ENCODE measurements around the gene CTU2. TPM values are rescaled to one million over a fixed set of nuclear protein-coding genes. Genes with fewer than 3 reads are reported as not detected.

CTU2 gene
- total RNA-seq, 1 experiment from 2014 or later, result 10.3 TPM

- no peak overlapping the region for H3K4me3 ChIP-seq
- H3K36me3 ChIP-seq, result peaks cover 9% of the 10 kb centered on the region; the same call in 1 of the 2 replicates
Observed at GRCh38 chr16:88721815-88722755, 15.8 kb downstream of the CTU2 start.

DNA sequence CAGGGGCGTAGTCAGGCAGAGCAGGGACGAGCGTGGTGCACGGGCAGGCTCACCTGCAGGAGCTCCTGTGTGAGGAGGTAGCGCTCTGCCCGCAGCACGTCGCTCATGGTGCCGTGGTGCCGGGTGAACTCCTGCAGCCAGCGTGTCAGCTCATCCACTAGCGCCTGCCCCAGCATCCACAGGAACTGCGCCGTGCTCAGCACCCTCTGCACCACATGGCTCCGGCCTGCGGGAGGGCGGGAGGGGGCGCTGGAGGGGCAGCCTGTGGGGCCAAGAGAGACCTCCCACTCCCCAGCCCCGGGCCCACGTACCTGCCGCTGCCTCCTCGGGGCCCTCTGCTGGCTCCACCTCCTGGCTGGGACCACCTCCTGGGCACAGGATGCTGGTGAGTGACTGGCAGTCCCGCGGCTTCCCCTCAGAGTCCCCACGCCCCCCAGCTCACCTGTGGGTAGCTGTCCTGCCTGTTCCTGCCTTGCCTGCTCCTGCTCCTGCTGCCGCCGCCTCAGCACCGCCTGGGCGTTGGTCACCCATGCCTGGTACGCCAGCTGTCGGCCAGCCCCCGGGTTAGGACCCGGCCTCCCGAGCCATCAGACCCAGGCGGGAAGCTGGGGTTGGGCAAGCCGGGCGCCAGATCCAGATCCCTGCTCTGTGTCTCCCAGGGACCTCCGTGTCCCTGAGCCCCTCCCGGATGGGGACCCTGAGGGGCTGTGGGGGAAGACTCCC, 16.6 kb downstream of the CTU2 start:
- no peak overlapping the region for H3K4me3 ChIP-seq
- no peak overlapping the region for H3K27ac ChIP-seq
- H3K4me1 ChIP-seq, result no peaks in the 10 kb centered on the region
- no peak for DNase-seq
- H3K9me3 ChIP-seq (replicated peaks), result no peaks in the 10 kb centered on the region
- H3K27me3 ChIP-seq, result no peaks in the 10 kb centered on the region
- H3K36me3 ChIP-seq, result peaks cover 9% of the 10 kb centered on the region; the same call in 1 of the 2 replicates

More at GRCh38 chr16:88721815-88722755, 15.8 kb downstream of the CTU2 start:
- Histone ChIP-seq H3K4me1 (no peaks in the 10 kb centered on the region), H3K9me3 (replicated peaks) (no peaks in the 10 kb centered on the region), H3K27me3 (no peaks in the 10 kb centered on the region), H3K27ac (no peak overlapping the region)
- no peak for DNase-seq

DNA sequence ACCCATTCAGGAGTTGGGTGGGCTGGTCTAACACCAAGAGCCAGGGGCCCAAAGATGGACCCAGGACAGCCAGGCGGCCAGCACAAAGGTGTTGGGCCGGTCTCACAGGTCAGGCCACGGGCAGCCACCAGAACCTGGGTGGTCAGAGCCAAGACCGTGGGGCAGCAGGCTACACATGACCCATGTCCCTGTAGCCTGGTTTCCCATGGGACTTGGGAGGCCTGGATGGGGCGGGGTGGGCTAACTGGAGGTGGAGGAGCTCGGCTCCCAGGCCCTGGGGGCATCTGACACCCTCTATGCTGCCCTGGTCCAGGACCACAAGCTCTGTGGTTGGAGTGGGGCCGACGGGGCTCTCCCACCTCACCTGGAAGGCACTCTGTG, 17.2 kb downstream of the CTU2 start:
- Histone ChIP-seq H3K4me3 (no peak overlapping the region), H3K27me3 (no peaks in the 10 kb centered on the region), H3K9me3 (replicated peaks) (no peaks in the 10 kb centered on the region), H3K4me1 (no peaks in the 10 kb centered on the region), H3K27ac (no peak overlapping the region), H3K36me3 (peaks cover 7% of the 10 kb centered on the region; the same call in 1 of the 2 replicates)
- no peak for DNase-seq

GRCh38 chr16:88723911-88724310, 17.6 kb downstream of the CTU2 start:
- no peaks in the 10 kb centered on the region for H3K27me3 ChIP-seq
- H3K36me3 ChIP-seq, result peaks cover 7% of the 10 kb centered on the region; the same call in 1 of the 2 replicates
- no peak overlapping the region for H3K4me3 ChIP-seq
- DNase-seq, result no peak
- no peak overlapping the region for H3K27ac ChIP-seq
- H3K9me3 ChIP-seq (replicated peaks), result no peaks in the 10 kb centered on the region
- no peaks in the 10 kb centered on the region for H3K4me1 ChIP-seq

GRCh38 chr16:88724855-88725555, 18.7 kb downstream of the CTU2 start:
- Histone ChIP-seq H3K36me3 (peaks cover 1% of the 10 kb centered on the region; the same call in 1 of the 2 replicates), H3K27me3 (no peaks in the 10 kb centered on the region)
- no peak for DNase-seq

DNA sequence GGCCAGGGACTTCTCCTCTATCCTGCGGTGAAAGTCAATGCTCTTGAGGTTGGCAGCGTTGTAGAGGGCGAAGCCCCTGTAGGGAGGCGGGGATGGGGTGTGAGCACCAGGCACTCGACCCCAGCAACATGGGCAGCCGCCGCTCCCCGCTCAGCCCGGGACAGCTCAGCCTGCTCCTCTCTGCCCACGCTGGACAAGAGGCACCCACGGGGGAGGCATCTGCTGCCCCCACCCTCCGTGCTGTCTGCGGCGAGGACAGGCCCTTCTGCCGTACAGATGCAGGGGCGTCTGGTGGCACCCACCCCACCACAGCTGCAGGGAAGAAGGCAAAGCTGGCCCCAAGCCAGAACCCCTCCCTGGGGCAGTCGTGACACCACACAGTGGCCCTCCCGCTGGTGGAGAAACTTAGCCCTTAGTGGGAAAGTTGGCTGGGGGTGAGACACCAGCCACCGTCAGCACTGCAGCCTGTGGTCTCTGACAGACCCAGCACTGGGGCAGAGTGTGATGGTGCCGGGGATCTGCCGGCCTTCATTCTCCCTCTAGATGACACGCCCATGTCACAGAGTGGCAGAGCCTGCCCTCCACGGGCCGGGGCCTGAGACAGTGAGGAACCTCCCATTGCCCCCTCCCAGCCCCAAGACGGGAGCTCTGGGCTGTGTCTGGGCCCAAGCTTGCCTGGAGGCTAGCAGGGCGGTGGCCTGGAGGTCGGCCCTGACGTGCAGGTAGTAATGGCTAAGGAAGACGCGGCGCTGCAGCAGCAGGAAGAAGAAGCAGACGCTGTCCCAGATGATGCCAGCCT, 19.5 kb downstream of the CTU2 start:
- Histone ChIP-seq H3K9me3 (replicated peaks) (no peaks in the 10 kb centered on the region), H3K27me3 (no peaks in the 10 kb centered on the region), H3K36me3 (no peaks in the 10 kb centered on the region), H3K4me1 (peaks cover 3% of the 10 kb centered on the region), H3K27ac (no peak overlapping the region), H3K4me3 (no peak overlapping the region)
- no peak for DNase-seq

More at GRCh38 chr16:88724855-88725555, 18.7 kb downstream of the CTU2 start:
- H3K9me3 ChIP-seq (replicated peaks), result no peaks in the 10 kb centered on the region
- no peak overlapping the region for H3K27ac ChIP-seq
- H3K4me1 ChIP-seq, result no peaks in the 10 kb centered on the region
- H3K4me3 ChIP-seq, result no peak overlapping the region

GRCh38 chr16:88726408-88726749, 20.1 kb downstream of the CTU2 start:
- no peaks in the 10 kb centered on the region for H3K36me3 ChIP-seq
- H3K27me3 ChIP-seq, result no peaks in the 10 kb centered on the region
- no peak overlapping the region for H3K4me3 ChIP-seq
- H3K9me3 ChIP-seq (replicated peaks), result no peaks in the 10 kb centered on the region
- no peak for DNase-seq
- H3K4me1 ChIP-seq, result peaks cover 9% of the 10 kb centered on the region
- no peak overlapping the region for H3K27ac ChIP-seq

GRCh38 chr16:88726981-88727380, 20.7 kb downstream of the CTU2 start:
- DNase-seq, result no peak
- no peak overlapping the region for H3K4me3 ChIP-seq
- no peak overlapping the region for H3K27ac ChIP-seq
- no peaks in the 10 kb centered on the region for H3K27me3 ChIP-seq
- H3K9me3 ChIP-seq (replicated peaks), result no peaks in the 10 kb centered on the region
- no peaks in the 10 kb centered on the region for H3K36me3 ChIP-seq
- peaks cover 12% of the 10 kb centered on the region for H3K4me1 ChIP-seq

- Histone ChIP-seq H3K4me1 (peaks cover 12% of the 10 kb centered on the region), H3K27ac (no peak overlapping the region), H3K36me3 (no peaks in the 10 kb centered on the region), H3K27me3 (no peaks in the 10 kb centered on the region), H3K4me3 (no peak overlapping the region), H3K9me3 (replicated peaks) (no peaks in the 10 kb centered on the region)
- DNase-seq, result no peak
Observed at GRCh38 chr16:88727871-88728270, 21.6 kb downstream of the CTU2 start.

- Histone ChIP-seq H3K4me3 (peak overlapping the region; percentile 32), H3K36me3 (no peaks in the 10 kb centered on the region), H3K9me3 (replicated peaks) (no peaks in the 10 kb centered on the region), H3K27me3 (no peaks in the 10 kb centered on the region), H3K4me1 (peaks cover 12% of the 10 kb centered on the region), H3K27ac (peak overlapping the region; percentile 85)
- peak; percentile 88 to 94 for DNase-seq
Observed at GRCh38 chr16:88730632-88731607, 24.6 kb downstream of the CTU2 start.

DNA sequence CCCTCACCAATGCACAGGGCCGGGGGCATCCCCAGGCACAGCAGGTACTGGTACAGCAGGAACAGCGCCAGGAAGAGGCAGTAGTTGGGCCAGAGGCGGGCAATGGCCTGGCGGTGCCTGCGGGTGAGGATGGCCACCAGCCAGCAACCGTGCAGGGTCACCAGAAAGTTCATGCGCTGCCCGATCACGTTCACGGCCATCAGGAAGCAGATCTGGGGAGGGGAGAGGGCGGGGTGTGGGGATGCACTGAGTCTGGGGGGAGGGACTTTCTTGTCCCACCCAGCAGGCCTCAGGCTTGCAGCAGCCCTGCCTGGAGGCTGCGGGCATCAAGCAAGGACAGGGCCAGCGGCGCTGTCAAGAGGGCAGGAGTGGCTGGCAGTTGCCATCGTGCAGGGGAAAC, 25.4 kb downstream of the CTU2 start:
- no peaks in the 10 kb centered on the region for H3K9me3 ChIP-seq (replicated peaks)
- no peaks in the 10 kb centered on the region for H3K27me3 ChIP-seq
- peaks cover 12% of the 10 kb centered on the region for H3K4me1 ChIP-seq
- H3K27ac ChIP-seq, result peak overlapping the region; percentile 85
- DNase-seq, result no peak
- H3K36me3 ChIP-seq, result no peaks in the 10 kb centered on the region
- H3K4me3 ChIP-seq, result peak overlapping the region; percentile 32

- Histone ChIP-seq H3K4me3 (no peak overlapping the region), H3K4me1 (peaks cover 12% of the 10 kb centered on the region), H3K27ac (no peak overlapping the region), H3K36me3 (no peaks in the 10 kb centered on the region), H3K9me3 (replicated peaks) (no peaks in the 10 kb centered on the region), H3K27me3 (no peaks in the 10 kb centered on the region)
- no peak for DNase-seq
Observed at GRCh38 chr16:88732172-88732960, 26.1 kb downstream of the CTU2 start.

DNA sequence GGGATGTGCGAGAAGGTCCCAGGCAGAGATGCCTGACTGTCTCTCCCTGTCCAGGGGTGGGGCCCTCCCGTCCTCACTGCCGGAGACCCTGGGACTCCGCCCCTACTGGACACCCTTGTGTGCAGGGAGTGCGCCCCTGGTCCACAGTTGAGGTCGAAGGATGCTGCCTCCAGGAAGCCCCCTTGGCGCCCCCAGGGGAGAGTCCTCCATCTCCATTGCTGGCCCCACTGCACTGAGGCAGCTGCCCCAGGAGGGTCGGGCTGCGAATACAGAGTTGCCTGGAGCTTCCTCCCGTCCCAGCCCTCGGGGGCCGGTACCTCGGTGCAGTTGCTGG, 26.6 kb downstream of the CTU2 start:
- Histone ChIP-seq H3K4me3 (no peak overlapping the region), H3K27me3 (no peaks in the 10 kb centered on the region), H3K36me3 (no peaks in the 10 kb centered on the region), H3K27ac (no peak overlapping the region), H3K9me3 (replicated peaks) (no peaks in the 10 kb centered on the region), H3K4me1 (peaks cover 17% of the 10 kb centered on the region)
- DNase-seq, result no peak
